ENCODE data around the gene LARP7.
A peak's percentile ranks its signal among the peaks of the same experiment; 100 is the strongest.

Gene LARP7

GRCh38 chr4:112616984-112617383 lies 20.0 kb upstream of the LARP7 start:
- TF ChIP-seq ZNF138 (tag by site-specific recombination; IDR thresholded peaks at IDR 0.05; ENCODE audit: borderline replicate concordance) = no peak
- no peak for TF ChIP-seq ZNF529 (tag by site-specific recombination; IDR thresholded peaks at IDR 0.05; ENCODE audit: insufficient replicate concordance)
- Histone ChIP-seq H3K4me3 (ENCODE audit: low read depth, low read length) (no peak overlapping the region), H3K36me3 (ENCODE audit: control insufficient read depth in 2 of 2, insufficient read depth in 1 of 2, low read length in 2 of 2) (peaks cover 0 to 38% of the 10 kb centered on the region in 2 experiments; a peak in 2 of 3 replicates), H3K9me3 (ENCODE audit: control insufficient read depth, insufficient read depth, low read depth, low read length) (no peaks in the 10 kb centered on the region), H3K4me1 (ENCODE audit: control insufficient read depth, insufficient read depth, low read length) (no peaks in the 10 kb centered on the region), H3K27ac (ENCODE audit: extremely low read depth, low read depth, low read length) (no peak overlapping the region)
- ChIA-PET POLR2A (interaction anchor here (0.7 kb wide), 1 partner anchor 25 kb away, joined by 4 read pairs; no protein-coding TSS in a partner anchor), CTCF (interaction anchor here (0.7 kb wide), 1 partner anchor 149 kb away, joined by 4 read pairs; no protein-coding TSS in a partner anchor)

GRCh38 chr4:112626228-112626627 lies 10.7 kb upstream of the LARP7 start:
- Histone ChIP-seq H3K27ac (ENCODE audit: extremely low read depth, low read depth, low read length) (no peak overlapping the region), H3K9me3 (ENCODE audit: control insufficient read depth, insufficient read depth, low read depth, low read length) (no peaks in the 10 kb centered on the region), H3K4me1 (ENCODE audit: control insufficient read depth, insufficient read depth, low read length) (no peaks in the 10 kb centered on the region), H3K4me3 (ENCODE audit: low read depth, low read length) (no peak overlapping the region), H3K36me3 (ENCODE audit: control insufficient read depth in 2 of 2, insufficient read depth in 1 of 2, low read length in 2 of 2) (peaks cover 4 to 46% of the 10 kb centered on the region in 2 experiments; a peak in 2 of 3 replicates)
- TF ChIP-seq ZNF112 (tag by site-specific recombination; IDR thresholded peaks at IDR 0.05) (no peak), ZNF19 (tag by site-specific recombination; IDR thresholded peaks at IDR 0.05; ENCODE audit: low read depth) (no peak), SP2 (tag by site-specific recombination; IDR thresholded peaks at IDR 0.05) (no peak), ZNF133 (tag by site-specific recombination; IDR thresholded peaks at IDR 0.05) (no peak), ELK4 (IDR thresholded peaks at IDR 0.05; ENCODE audit: borderline replicate concordance, low read depth, low read length) (no peak), INSM2 (tag by site-specific recombination; IDR thresholded peaks at IDR 0.05) (no peak), SP3 (tag by site-specific recombination; IDR thresholded peaks at IDR 0.05) (no peak), ZNF449 (tag by site-specific recombination; IDR thresholded peaks at IDR 0.05) (no peak), ZNF501 (tag by site-specific recombination; IDR thresholded peaks at IDR 0.05) (no peak), ZNF423 (tag by site-specific recombination; IDR thresholded peaks at IDR 0.05) (no peak), ZNF274 (IDR thresholded peaks at IDR 0.05; ENCODE audit: low read length) (no peak), ZNF274 (tag by site-specific recombination; IDR thresholded peaks at IDR 0.05; ENCODE audit: borderline replicate concordance) (no peak), ZNF155 (tag by site-specific recombination; IDR thresholded peaks at IDR 0.05) (no peak), ZFHX2 (tag by site-specific recombination; conservative IDR thresholded peaks at IDR 0.05) (no peak), ZNF121 (tag by site-specific recombination; IDR thresholded peaks at IDR 0.05) (no peak)
- ChIA-PET POLR2A (no interaction called here), CTCF (interaction anchor here (0.8 kb wide), 1 partner anchor 528 kb away, joined by 3 read pairs; no protein-coding TSS in a partner anchor)

GRCh38 chr4:112633477-112634235 lies 3.3 kb upstream of the LARP7 start:
- Histone ChIP-seq H3K9me3 (ENCODE audit: control insufficient read depth, insufficient read depth, low read depth, low read length) (no peaks in the 10 kb centered on the region), H3K27ac (ENCODE audit: extremely low read depth, low read depth, low read length) (no peak overlapping the region), H3K36me3 (ENCODE audit: control insufficient read depth in 2 of 2, insufficient read depth in 1 of 2, low read length in 2 of 2) (peaks cover 4 to 29% of the 10 kb centered on the region in 2 experiments; a peak in 2 of 3 replicates), H3K4me1 (ENCODE audit: control insufficient read depth, insufficient read depth, low read length) (no peaks in the 10 kb centered on the region), H3K4me3 (ENCODE audit: low read depth, low read length) (no peak overlapping the region)
- TF ChIP-seq ZNF654 (tag by site-specific recombination; IDR thresholded peaks at IDR 0.05; ENCODE audit: low read depth) (peak; percentile 57), ZBTB26 (tag by site-specific recombination; optimal IDR thresholded peaks at IDR 0.05) (no peak)
- ChIA-PET POLR2A (no interaction called here), CTCF (interaction anchor here (0.7 to 4.7 kb wide), 9 partner anchors 16 to 394 kb away, joined by 3 to 32 read pairs (median 3); no protein-coding TSS in a partner anchor)

Measured in HEK293 (cell line).